Right ventricle myocardium superior (tissue), 1 donor: Measurements from ENCODE around the gene SERPINB4. TPM values are rescaled to one million over a fixed set of nuclear protein-coding genes. Genes with fewer than 3 reads are reported as not detected.
"Not testable (repeated sequence)": the region's sequence is repeated elsewhere in the genome, so short reads cannot be mapped to it uniquely, and the experiment has no call there.

Experiments
- ATAC-seq: fragments of 200-7000 bp; cut with Tn5 transposase; one replicate; pipeline ENCODE4 v1.9.1; 2020; ENCODE audit warnings: mild to moderate bottlenecking; ENCODE audit not compliant: poor library complexity
- DNase-seq: peaks from one replicate; pipeline ENCODE4 v3.0.0-alpha.2; 2020
- intact Hi-C: fragments of 100-400 bp; cut with DNase I; formaldehyde crosslinking; loops from one replicate; pipeline ENCODE4 v1.11.2; 2022
- total RNA-seq: library from RNA; stranded (reverse); fragmentation: NEBNext Ultra II Directional; extraction: Animal tissue kit (Norgen Biotek cat#: 25700); gene quantifications from one replicate; pipeline ENCODE4 v1.2.1, GENCODE V29; 2021
- donor health status: DM: no; HTN: yes; CAD: no; lungs with severe emphysema.

Gene SERPINB4
- total RNA-seq, 1 donor from 2014 or later: not detected

DNA sequence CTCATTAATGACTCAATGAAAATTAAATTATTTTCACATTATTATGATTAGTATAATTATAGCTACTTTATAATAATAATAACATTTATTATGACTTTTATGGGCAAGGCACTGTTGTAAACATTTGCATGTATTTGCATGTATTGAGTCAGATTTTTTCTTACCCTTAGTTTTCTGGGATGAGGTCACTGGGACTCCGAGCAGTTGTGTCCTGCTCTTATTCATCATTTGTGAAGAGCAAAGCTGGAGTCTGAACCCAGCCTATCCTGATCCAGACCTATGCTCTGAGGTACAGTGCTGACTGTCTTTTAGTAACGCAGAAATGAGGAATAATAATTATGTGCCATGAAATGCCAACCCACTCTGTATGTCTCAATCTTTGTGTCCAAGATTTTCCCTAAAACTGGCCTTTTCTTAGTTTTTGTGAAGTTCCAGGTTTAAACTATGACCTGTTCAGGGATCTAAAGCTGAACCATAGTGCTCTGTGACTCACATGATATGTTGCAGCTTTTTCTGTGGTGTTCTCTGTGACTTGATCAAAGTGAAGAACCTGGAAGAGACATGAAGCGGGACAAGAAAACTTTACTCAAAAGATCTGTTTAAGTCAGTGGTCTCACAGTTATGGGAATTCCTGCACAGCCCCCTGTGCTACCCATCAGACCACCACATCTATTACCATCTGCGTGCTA is 1.2 kb downstream of the SERPINB4 start:
- ATAC-seq, DNase-seq, intact Hi-C loops: not testable (repeated sequence)

DNA sequence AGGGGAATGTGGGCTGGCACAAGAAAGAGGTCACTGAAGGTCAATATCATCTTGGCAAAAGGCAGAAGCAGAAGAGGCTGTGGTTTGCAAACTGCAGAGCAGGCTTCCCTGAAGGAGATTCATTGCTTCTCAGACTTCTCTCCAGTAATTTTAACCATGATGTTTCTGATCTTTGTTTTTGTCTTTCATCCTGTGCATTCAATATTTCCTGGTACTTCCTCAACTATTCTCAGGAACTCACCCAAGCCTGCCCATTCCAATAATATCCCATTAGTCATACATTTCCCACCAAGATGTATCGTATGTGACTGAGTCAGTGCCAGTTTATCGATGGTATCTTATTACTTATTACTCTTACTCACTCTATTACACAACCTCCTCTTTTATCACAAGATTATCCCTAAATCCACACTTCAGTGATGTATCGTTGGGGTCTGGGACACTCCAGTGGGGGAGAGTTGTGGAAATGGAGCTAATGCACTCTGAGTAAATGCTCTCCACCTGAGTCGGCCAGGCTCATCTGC is 2.8 kb downstream of the SERPINB4 start:
- ATAC-seq, intact Hi-C loops, DNase-seq: not testable (repeated sequence)

DNA sequence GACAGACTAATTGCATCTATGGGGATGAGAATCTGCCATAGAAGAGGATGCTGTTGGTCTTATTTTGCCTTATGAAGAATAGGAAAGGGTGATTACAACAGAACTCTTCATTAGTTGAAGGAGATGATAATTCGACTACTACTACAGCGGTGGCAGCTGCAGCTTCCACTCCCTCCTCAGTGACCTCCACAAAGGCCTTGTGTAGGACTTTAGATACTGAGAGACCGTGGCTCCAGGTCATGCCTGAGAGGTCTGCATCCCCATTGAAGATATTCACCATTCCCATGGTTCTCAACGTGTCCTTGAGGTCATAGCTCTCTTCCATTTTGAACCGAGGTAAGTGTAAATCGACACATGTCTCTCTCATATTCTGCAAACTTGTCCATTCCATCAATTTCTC is 6.4 kb downstream of the SERPINB4 start:
- intact Hi-C loops: no loop called here
- DNase-seq (no peak), ATAC-seq (no peak)

DNA sequence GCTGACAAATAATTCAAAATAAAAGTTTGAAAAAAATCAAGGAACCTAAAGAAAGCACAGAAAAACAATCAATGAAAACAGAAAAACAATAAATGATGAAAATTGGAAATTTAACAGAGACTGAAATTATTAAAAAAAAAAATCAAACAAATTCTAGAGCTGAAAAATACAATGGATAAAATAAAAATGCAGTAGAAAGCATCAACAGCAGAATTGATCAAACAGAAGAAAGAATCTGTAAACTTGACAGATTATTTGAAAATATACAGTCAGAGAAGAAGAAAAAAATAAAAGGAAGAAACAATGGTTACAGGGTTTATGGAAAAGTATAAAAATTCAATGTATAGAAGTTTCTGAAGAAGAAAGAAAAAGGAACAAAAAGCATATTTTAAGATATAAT is 16.2 kb downstream of the SERPINB4 start:
- ATAC-seq (no peak), DNase-seq (no peak)
- intact Hi-C loops: no loop called here

DNA sequence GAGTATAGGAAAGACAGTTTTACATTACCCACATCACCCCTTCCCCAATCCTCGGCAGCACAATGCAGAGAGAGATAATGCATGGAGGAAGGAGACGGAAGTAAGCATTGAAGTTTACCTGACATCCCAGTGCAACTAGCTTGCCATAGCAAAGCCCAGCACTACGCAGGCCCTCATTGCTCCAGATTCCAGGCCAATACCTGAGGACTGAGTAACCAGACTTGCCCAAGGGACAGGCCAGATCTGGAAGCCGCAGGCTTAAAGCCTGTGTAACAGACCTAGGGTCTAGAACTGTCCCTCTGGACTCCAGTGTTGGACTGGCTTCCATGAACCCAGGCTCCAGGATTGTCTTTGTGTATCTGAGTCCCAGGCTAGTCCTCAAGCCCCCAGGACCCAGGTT is 17.6 kb downstream of the SERPINB4 start:
- no peak for ATAC-seq
- no peak for DNase-seq
- intact Hi-C loops: no loop called here

DNA sequence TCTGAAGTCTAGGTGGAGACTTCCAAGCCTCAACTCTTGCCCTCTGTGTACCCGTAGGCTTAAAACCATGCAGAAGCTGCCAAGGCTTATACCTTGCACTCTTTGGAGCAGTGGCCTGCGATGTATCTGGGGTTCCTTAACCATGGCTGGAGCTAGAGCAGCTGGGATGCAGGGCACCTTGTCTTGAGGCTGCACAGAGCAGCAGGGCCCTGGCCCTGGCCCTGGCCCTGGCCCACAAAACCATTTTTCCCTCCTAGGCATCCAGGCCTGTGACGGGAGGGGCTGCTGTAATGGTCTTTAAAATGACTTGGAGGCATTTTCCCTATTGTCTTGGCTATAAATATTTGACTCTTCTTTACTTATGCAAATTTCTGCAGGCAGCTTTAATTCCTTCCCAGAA is 19.2 kb downstream of the SERPINB4 start:
- DNase-seq (no peak), ATAC-seq (no peak)
- intact Hi-C loops: no loop called here

DNA sequence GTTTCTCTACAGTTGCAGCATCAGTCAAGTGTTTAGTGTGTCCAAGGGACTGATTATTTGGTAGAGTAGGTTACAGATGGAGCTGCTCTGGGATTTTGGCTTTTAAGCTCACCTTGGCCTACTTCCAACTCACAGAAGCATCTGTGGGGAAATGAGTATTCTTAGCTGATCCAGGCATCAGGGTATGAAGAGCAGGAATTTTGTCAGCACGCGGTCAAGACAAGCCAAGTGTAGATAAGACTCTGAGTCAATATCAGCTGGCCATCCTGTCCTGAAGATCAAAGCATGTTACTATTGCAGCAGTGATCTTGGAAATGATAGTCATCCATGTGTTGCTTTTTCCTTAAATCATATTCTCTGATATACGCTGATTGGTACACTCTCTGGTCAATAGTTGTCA is 24.4 kb downstream of the SERPINB4 start:
- DNase-seq: no peak
- ATAC-seq: no peak
- intact Hi-C loops: no loop called here

DNA sequence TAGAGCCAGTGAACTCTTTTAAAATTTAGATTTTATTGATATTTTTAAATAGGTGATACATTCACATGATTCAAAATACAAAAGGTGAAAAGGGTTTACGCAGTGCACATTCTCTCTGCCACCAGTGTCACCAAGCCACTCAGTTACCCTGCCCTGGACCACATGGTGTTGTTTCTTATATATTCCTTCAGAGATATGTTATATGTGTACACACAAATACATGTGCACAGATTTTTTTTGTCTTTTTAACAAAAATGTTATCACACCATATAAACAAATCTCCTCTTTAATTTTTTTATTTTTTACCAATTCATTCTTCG is 26.2 kb downstream of the SERPINB4 start:
- DNase-seq: no peak
- no peak for ATAC-seq
- intact Hi-C loops: no loop called here

DNA sequence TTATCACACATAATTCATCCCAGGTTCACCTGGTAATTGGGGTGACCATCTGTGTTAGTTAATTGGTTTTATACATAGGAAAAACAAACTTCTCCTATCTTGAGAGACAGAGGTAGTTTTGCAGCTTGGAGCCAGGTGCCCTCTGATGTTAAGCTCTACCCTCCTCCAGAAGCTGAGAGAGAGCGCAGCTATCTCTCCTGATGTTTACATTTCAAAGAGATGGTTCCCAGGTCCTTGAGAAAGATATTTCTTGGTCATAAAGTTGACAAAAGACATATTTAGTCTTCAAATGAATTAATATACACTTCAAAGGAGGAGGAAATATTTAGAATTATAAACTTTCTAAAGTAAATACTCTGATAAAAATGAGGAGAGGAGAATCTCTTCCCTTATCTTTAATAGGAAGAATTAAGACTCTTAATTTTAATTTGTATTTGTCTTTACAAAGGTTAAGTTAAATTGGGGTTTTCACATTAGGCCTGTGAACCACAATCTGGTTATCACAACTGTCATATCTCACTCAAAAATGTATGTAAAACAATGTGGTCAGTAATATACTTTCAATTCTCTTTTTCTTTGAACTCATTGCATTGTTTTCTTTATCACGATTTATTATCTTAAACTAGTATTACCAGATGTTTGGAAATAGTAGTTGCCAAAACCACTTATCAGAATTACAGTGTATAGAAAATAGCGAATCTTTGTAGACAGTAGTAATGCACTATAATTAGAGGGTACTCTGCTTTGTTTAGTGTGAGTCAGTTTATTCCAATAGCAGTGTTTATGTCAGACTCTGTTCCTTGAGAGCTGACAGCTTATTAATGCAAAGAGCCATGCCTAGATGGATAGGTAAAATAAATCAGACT is 26.8 kb downstream of the SERPINB4 start:
- intact Hi-C loops: no loop called here
- ATAC-seq: no peak
- no peak for DNase-seq

DNA sequence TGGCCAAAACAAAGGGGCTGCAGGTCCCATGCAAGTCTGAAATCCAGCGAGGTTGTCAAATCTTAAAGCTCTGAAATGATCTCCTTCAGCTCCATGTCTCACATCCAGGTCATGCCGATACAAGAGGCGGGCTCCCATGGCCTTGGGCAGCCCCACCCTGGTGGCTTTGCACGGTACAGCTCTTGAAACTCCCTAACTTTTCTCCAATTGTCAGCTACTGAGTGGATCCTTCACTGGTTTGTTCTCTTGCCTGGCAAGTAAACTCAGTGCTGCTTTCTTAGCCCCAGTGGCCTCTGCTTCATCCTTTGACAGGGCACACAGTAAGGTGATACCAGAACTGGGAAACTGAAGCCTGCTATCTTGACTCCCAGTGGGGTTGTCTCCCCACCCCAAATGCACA is 30.6 kb downstream of the SERPINB4 start:
- intact Hi-C loops: no loop called here
- no peak for DNase-seq
- ATAC-seq: no peak

DNA sequence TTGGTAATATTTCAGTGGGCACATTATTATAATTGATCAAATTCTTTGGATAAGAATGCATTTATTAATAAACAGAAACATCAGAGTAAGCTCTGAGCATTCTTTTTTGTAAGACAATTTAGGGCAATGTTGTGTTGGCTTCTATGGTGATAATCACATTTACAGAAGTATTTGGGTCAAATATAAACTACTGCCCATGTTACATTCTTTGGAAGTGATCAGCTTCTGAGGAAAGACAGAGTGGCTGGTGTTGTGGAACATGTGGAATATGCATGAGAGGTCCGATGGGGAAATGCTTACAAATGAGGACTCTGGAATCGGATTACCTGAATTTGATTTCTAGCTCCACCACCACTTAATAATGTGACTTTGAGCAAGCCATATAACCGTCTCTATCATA is 37.5 kb downstream of the SERPINB4 start:
- ATAC-seq: no peak
- intact Hi-C loops: no loop called here
- DNase-seq: no peak

DNA sequence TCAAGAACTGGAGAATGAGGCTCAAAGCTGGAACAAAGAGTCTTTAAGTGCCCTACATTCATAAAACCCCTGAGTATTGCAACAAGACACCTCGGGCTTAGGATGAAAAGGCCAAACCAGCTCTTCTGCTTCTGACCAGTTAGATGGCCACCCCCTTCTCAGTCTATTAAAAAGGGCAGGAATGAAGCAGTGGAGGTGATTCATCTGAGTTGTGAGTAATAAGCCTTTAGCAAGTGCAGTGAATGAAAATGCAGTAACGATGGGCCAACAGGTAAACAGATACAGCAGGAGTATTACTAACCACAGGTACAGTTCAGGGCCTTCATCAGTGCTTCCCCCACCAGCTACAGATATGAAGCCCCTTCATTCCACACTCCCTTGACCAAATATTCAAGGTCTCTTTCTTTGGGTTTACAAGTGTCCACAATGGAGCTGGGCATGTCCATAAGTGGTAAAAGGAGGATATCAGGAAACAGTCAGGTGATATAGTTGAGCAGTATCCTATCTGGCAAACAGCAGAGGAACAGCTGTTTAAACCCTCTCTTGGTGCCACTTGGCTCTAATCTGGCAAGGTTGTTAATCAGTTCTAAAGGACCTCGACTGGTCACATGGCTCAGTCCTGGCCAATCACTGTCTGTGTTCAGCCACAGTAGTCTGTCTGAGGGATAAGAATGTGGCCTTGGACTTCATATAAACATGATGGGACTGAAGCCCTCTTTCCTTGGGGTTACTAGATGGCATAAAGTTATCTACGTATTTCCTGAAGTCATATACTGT is 39.1 kb downstream of the SERPINB4 start:
- ATAC-seq: no peak
- no peak for DNase-seq
- intact Hi-C loops: no loop called here

DNA sequence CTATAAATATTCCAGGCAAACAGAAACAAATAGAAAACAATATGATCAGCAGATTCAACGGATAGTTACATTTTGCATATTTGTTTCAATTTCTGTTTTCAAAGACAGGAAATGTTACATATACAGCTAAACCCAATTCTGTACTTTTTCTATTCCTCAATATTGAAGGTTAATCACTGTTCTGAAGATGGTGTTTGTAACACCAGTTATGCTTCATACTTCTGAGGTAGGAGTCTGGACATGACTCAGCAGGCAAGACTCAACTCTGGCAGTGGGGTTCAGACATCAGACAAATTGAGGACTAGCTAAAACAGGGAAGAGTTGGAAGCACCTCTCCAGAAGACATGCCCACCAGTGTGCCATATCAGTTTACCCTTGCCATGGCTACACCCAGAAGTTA is 40.3 kb downstream of the SERPINB4 start:
- intact Hi-C loops: no loop called here
- no peak for DNase-seq
- ATAC-seq: no peak

DNA sequence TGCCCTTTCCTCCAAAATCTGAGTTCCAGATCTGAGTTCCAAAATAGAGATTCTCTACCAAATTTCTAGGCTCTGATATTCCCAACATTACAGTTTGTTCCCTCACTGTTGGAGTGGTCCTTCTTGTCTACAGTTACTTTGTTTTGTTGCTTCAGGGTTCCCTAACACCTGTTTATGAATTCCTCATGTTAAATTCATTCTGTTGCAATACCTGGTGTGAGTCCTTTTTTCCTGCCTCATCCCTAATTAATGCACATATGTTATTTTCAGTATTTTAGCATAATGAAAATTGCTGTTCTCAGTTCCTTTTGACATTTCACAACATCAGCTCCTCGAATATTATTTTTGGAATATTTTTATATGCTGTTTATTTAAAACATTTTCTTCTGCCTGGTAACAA is 40.7 kb downstream of the SERPINB4 start:
- intact Hi-C loops: no loop called here
- DNase-seq (no peak), ATAC-seq (no peak)

DNA sequence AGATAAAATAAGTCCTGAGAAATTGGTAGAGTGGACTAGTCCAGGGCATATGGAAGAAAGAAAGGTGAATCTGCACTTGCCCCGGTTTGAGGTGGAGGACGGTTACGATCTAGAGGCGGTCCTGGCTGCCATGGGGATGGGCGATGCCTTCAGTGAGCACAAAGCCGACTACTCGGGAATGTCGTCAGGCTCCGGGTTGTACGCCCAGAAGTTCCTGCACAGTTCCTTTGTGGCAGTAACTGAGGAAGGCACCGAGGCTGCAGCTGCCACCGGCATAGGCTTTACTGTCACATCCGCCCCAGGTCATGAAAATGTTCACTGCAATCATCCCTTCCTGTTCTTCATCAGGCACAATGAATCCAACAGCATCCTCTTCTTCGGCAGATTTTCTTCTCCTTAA is 47.1 kb downstream of the SERPINB4 start:
- intact Hi-C loops: no loop called here
- ATAC-seq (no peak), DNase-seq (no peak)

DNA sequence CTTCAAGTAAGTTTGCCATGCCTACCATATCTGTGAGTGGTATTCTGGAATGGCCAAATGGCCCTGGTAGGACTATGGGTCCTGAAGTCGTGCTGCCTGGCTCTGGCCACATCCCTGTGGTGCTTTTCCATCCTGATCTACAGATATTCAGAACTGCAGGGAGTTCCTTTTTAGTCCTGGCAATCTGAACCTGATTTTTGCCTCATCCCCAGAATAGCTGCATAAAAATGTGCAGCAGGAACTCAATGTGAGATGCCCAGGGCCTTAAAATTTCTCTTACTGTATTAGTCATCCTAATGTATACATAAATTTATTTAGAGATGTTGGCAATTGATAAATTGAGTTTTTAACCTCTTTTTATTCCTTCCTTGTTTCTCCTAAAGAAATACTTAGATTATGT is 51.6 kb downstream of the SERPINB4 start:
- ATAC-seq (no peak), DNase-seq (no peak)
- intact Hi-C loops: no loop called here

DNA sequence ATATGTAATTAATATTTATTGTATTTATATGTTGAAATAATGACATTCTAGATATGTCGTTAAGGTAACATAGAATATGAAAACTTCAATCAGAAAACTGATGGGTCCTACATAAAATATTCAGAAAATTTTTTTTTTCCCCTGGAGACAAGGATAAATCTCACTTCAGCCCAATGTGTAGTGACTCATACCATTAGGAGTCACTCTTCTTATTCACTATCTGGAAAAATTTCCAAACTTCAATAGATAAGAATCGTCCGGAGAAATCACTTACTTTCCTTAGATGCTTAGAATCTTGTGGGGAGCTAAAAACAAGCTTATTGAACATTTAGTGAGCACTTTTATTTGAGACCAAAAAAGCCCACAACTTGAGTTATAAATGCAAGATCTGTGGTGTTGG is 52.3 kb downstream of the SERPINB4 start:
- ATAC-seq (no peak), DNase-seq (no peak)
- intact Hi-C loops: no loop called here

DNA sequence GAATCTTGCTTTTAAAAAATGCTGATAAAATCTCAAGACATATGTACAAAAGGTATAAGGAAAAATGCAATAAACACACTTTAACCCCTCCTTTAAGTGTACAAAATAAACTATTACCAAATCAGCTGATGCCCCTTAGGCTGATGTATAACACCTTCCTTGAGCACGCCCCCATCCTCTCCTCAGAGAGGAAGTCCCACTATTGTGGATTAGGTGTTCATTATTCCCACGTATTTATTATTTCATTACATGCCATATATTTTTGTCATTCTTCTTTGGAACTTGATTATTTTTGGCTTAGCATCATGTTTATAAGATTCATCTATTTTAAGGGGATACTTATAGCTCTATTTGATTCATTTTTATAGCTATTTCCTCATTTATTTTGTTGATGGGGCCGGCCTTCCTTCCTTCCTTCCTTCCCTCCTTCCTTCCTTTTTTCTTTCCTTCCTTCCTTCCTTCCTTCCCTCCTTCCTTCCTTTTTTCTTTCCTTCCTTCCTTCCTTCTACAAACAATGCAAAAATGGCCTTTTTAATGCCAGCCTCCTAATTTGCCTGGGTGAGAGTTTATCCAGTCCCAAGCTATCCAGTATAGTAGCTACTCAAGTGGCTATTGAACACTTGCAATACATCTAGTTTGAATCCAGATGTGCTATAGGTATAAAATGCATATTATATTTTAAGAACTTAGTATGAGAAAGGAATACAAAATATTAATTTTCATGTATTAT is 52.9 kb downstream of the SERPINB4 start:
- ATAC-seq (no peak), DNase-seq (no peak)
- intact Hi-C loops: no loop called here

DNA sequence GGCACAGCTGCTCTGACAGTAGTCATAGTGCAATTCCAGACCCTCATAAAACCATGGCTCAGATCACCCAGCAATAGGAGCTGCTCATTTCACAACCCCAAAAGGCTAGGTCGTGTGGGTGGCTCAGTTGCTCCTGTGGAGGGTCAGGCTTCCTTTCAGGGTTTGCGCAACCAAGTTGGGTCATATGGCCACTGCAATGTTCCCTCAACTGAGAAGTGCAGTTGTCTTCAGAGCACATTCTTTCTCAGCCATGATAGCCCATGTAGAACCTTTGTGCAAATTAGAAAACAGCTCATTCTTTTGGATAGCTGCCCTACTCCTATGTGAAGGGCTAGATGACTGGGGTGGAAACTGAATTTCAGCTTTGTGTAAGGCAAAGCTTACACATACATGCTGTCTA is 53.7 kb downstream of the SERPINB4 start:
- no peak for ATAC-seq
- DNase-seq: no peak
- intact Hi-C loops: no loop called here
